Lower lobe of right lung (tissue), 2 donors: ENCODE data around the gene FCF1. TPM values are rescaled to one million over a fixed set of nuclear protein-coding genes. Genes with fewer than 3 reads are reported as not detected.

Experiments used
- ATAC-seq, 2 donors: fragments of 200-7000 bp; cut with Tn5 transposase; one replicate each; pipeline ENCODE4 v1.9.1; 2020 to 2022; ENCODE audit warnings: mild to moderate bottlenecking in 2 of 2, moderate library complexity in 2 of 2
- DNase-seq: peaks from one replicate; pipeline ENCODE4 v3.0.0-alpha.2; 2020
- H3K27ac ChIP-seq: fragments of 200-600 bp; one replicate; pipeline ENCODE4 v1.8.0; 2022
- H3K27me3 ChIP-seq: fragments of 200-600 bp; one replicate; pipeline ENCODE4 v1.8.0; 2022; ENCODE audit warnings: low read depth
- H3K36me3 ChIP-seq: fragments of 200-600 bp; one replicate; pipeline ENCODE4 v1.8.0; 2022; ENCODE audit warnings: mild to moderate bottlenecking
- H3K4me1 ChIP-seq: fragments of 200-600 bp; one replicate; pipeline ENCODE4 v1.8.0; 2022
- H3K4me3 ChIP-seq: fragments of 200-600 bp; one replicate; pipeline ENCODE4 v1.8.0; 2022; ENCODE audit warnings: mild to moderate bottlenecking
- H3K9me3 ChIP-seq: fragments of 200-600 bp; one replicate; pipeline ENCODE4 v1.8.0; 2022
- CTCF ChIP-seq: fragments of 200-600 bp; IDR thresholded peaks from one replicate; pipeline ENCODE4 v1.8.0; 2022; ENCODE audit warnings: antibody characterized with exemption, mild to moderate bottlenecking
- intact Hi-C: fragments of 100-400 bp; cut with DNase I; formaldehyde crosslinking; loops from one replicate; pipeline ENCODE4 v1.11.0; 2022
- total RNA-seq: library from RNA; stranded (reverse); fragmentation: NEBNext Ultra II Directional; extraction: Animal tissue kit (Norgen Biotek cat#: 25700); gene quantifications from one replicate; pipeline ENCODE4 v1.2.1, GENCODE V29; 2021
- donor health status: DM: no; HTN: yes; CAD: no; lungs with severe emphysema.

Gene FCF1
- total RNA-seq, 1 donor from 2014 or later = 48.6 TPM

- Histone ChIP-seq H3K36me3 (peaks cover 52% of the 10 kb centered on the region), H3K9me3 (no peaks in the 10 kb centered on the region), H3K4me3 (no peak overlapping the region), H3K27ac (no peak overlapping the region), H3K4me1 (peaks cover 11% of the 10 kb centered on the region), H3K27me3 (no peaks in the 10 kb centered on the region)
- intact Hi-C loops = no loop called here
- no peak for DNase-seq
- TF ChIP-seq CTCF = no peak
- ATAC-seq = no peak
These were observed 21.5 kb upstream of the FCF1 start for GRCh38 chr14:74691456-74691855.

GRCh38 chr14:74693191-74693590 lies 19.8 kb upstream of the FCF1 start:
- H3K4me1 ChIP-seq = peaks cover 21% of the 10 kb centered on the region
- no peaks in the 10 kb centered on the region for H3K27me3 ChIP-seq
- no peak for DNase-seq
- no peak for ATAC-seq
- H3K27ac ChIP-seq = no peak overlapping the region
- H3K36me3 ChIP-seq = peaks cover 37% of the 10 kb centered on the region
- H3K4me3 ChIP-seq = no peak overlapping the region
- no peak for TF ChIP-seq CTCF
- no peaks in the 10 kb centered on the region for H3K9me3 ChIP-seq
- intact Hi-C loops = no loop called here

- intact Hi-C loops = no loop called here
- ATAC-seq (no peak), DNase-seq (no peak)
- no peaks in the 10 kb centered on the region for H3K9me3 ChIP-seq
- H3K4me3 ChIP-seq = no peak overlapping the region
- no peak for TF ChIP-seq CTCF
- H3K4me1 ChIP-seq = peaks cover 24% of the 10 kb centered on the region
- H3K27me3 ChIP-seq = no peaks in the 10 kb centered on the region
- no peak overlapping the region for H3K27ac ChIP-seq
- H3K36me3 ChIP-seq = peaks cover 17% of the 10 kb centered on the region
These were observed 17.5 kb upstream of the FCF1 start for GRCh38 chr14:74695406-74695805.

GRCh38 chr14:74697011-74697410 lies 15.9 kb upstream of the FCF1 start:
- Histone ChIP-seq H3K27me3 (no peaks in the 10 kb centered on the region), H3K36me3 (peaks cover under 1% of the 10 kb centered on the region), H3K4me3 (no peak overlapping the region), H3K9me3 (no peaks in the 10 kb centered on the region), H3K27ac (no peak overlapping the region), H3K4me1 (peaks cover 23% of the 10 kb centered on the region)
- intact Hi-C loops = no loop called here
- DNase-seq (no peak), ATAC-seq (no peak)
- no peak for TF ChIP-seq CTCF

- no peak overlapping the region for H3K27ac ChIP-seq
- no peaks in the 10 kb centered on the region for H3K36me3 ChIP-seq
- no peaks in the 10 kb centered on the region for H3K27me3 ChIP-seq
- ATAC-seq (peak; percentile 64 to 77), DNase-seq (no peak)
- H3K9me3 ChIP-seq = no peaks in the 10 kb centered on the region
- intact Hi-C loops = no loop called here
- no peak overlapping the region for H3K4me3 ChIP-seq
- H3K4me1 ChIP-seq = peaks cover 18% of the 10 kb centered on the region
- no peak for TF ChIP-seq CTCF
These were observed 15.4 kb upstream of the FCF1 start for GRCh38 chr14:74697543-74697942.

- H3K4me3 ChIP-seq = no peak overlapping the region
- ATAC-seq (no peak), DNase-seq (no peak)
- no peaks in the 10 kb centered on the region for H3K36me3 ChIP-seq
- TF ChIP-seq CTCF = no peak
- H3K27me3 ChIP-seq = no peaks in the 10 kb centered on the region
- intact Hi-C loops = no loop called here
- no peaks in the 10 kb centered on the region for H3K9me3 ChIP-seq
- no peak overlapping the region for H3K27ac ChIP-seq
- peaks cover 14% of the 10 kb centered on the region for H3K4me1 ChIP-seq
These were observed 15.0 kb upstream of the FCF1 start for GRCh38 chr14:74697976-74698375.
